Omental fat pad (tissue), 4 donors: Measurements from ENCODE around the gene BTNL3. TPM values are rescaled to one million over a fixed set of nuclear protein-coding genes. Genes with fewer than 3 reads are reported as not detected.
"Not testable (repeated sequence)": the region's sequence is repeated elsewhere in the genome, so short reads cannot be mapped to it uniquely, and the experiment has no call there.

Source experiments
- ATAC-seq: fragments of 150-250 bp; one replicate; pipeline ENCODE4 v1.9.1; 2016; ENCODE audit warnings: mild to moderate bottlenecking, moderate library complexity; ENCODE audit not compliant: low FRiP score
- DNase-seq: peaks from one replicate; pipeline ENCODE4 v3.0.0-alpha.2; 2019; ENCODE audit warnings: low spot score
- CTCF ChIP-seq, 3 donors: fragments of 450-650 bp; IDR thresholded peaks; one replicate each; pipeline ENCODE4 v1.5.1; 2016 to 2017; ENCODE audit warnings: antibody characterized with exemption in 3 of 3, mild to moderate bottlenecking in 3 of 3, moderate library complexity in 2 of 3
- total RNA-seq, 4 donors: library from RNA; depleted of rRNA; stranded (reverse); fragments of >200 nt; gene quantifications; one replicate each; pipeline ENCODE4 v1.1.0, GENCODE V29; 2016

The BTNL3 gene
- total RNA-seq, 4 donors from 2014 or later: 0.24 to 0.50 TPM; not detected in 2

DNA sequence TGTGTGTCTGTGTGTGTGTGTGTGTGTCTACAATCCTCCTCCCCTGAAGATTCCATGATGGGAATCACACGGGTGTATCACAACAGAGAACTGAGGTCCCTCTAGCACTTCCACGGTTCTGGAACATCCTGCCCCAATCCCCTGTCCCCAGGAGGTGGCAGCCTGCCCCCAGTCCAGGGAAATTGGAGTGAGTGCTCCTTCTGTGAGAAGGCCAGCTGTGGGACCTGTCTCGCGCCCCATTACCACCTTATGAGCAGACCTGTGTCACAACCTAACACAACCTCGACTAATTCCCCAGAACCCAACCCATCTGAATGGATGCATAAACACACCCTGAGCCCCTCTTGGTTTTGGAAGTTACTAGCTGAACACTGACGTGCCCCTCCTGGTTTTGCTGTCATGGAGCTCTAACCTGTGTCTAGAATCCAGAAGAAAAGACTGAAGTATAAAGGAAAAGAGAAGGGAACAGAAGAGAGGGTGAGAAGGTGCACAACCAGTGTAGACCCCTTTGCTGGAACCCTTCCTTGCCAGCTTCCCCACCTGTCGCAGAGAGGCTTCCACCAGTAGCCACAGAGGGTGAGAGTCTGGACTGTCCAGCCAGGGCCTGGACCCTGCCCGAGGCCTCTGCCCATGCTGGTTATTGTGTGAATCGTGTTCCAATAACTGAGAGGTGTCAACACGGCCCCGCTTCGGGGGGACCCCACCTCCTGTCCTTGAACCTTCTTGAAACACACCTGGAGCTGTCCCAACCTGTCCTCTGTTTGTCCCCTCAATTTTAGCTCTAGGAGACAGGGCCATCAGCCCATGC is 54.8 kb downstream of the BTNL3 start:
- no peak for TF ChIP-seq CTCF (IDR thresholded peaks at IDR 0.05)
- ATAC-seq (no peak), DNase-seq (no peak)

GRCh38 chr5:181044093-181044599 is 55.5 kb downstream of the BTNL3 start:
- no peak for TF ChIP-seq CTCF (IDR thresholded peaks at IDR 0.05)
- DNase-seq (no peak), ATAC-seq (no peak)

DNA sequence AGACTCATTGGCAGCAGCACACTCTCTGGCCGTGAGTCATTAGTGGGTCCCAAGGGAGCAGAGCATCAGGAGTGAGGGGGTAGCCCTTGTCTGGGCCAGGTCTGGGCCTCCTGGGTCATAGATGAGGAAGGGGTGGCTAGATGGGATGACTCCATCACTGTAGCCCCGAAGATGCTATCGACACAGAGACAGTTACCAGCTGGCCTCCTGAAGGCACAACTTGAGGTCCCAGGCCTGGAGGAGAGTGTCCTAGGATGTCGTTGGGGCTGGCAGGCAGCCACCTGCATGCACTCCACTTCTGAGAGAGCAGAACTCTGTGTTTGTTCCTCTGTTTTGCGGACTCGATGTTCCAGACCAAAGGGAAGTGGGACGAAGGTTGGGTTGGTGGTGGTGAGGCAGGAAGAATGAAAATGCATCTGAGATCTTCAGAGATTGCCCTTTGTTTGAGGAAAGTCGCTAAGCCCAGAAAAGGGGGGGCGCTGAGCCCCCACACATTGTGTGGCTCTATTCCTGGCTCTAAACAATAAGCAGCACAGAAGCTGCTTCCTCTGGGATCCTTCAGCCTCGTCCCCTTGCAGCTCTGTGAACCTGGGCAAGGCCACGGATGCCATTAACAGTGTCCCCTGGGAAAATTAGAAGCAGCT is 56.1 kb downstream of the BTNL3 start:
- no peak for TF ChIP-seq CTCF (IDR thresholded peaks at IDR 0.05)
- no peak for ATAC-seq
- DNase-seq: no peak

DNA sequence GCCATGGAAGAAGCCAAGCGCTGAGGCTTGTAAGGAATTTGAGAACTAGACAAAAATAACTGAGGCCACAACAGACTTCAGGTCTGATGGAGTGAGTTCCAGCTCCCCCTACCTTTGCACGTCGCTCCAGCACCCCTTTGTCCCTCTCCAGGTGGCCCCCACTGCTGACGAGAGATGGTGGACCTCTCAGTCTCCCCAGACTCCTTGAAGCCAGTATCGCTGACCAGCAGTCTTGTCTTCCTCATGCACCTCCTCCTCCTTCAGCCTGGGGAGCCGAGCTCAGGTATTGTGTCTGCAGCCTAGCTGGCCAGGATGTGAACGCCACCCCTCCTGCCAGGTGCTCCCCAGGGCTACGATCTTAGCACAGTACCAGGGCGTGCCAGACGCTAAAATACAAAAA is 56.7 kb downstream of the BTNL3 start:
- DNase-seq: no peak
- ATAC-seq: no peak
- TF ChIP-seq CTCF (IDR thresholded peaks at IDR 0.05): no peak

- DNase-seq, ATAC-seq: not testable (repeated sequence)
Observed at GRCh38 chr5:181045857-181046256, 57.2 kb downstream of the BTNL3 start.

DNA sequence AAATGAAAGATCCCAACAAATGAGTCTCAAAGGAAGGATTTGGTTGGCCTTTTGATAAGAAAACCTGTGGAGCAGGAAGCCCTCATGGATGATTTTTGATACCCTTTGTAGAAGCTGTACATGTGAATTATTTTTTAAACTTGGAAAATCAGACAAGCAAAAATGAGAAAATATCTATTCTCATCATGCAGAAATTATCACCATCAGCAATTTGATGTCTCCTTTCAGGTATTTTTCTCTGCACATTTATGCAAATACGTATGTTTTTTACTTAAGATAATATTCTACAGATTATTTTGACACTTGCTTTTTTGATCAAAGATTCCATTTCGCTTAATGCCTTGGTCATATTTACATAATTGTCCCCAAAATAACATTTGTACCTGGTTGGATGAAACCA is 58.6 kb downstream of the BTNL3 start:
- ATAC-seq: no peak

More for the DNA sequence above, 58.6 kb downstream of the BTNL3 start:
- DNase-seq: no peak
- no peak for TF ChIP-seq CTCF (IDR thresholded peaks at IDR 0.05)
